Fibroblast of the aortic adventitia (primary cell): Measurements from ENCODE around the gene MTHFR. TPM values are rescaled to one million over a fixed set of nuclear protein-coding genes. Genes with fewer than 3 reads are reported as not detected.

Experiments
- DNase-seq: peaks from one replicate; pipeline ENCODE4 v3.0.0-alpha.2; 2010; ENCODE audit warnings: low read depth
- H3K4me3 ChIP-seq: 2 replicates; pipeline ENCODE4 v1.5.1; 2011; ENCODE audit warnings: low read depth, mild to moderate bottlenecking, control low read depth, low read length, moderate library complexity
- CTCF ChIP-seq: IDR thresholded peaks from 2 replicates; pipeline ENCODE4 v1.5.1; 2011; ENCODE audit warnings: mild to moderate bottlenecking, low read length, control low read depth, inconsistent platforms; ENCODE audit not compliant: insufficient read depth
- total RNA-seq: library from RNA; depleted of rRNA; stranded (reverse); fragments of >200 nt; gene quantifications from 2 replicates; pipeline ENCODE4 v1.2.3, GENCODE V29; 2012; ENCODE audit warnings: low replicate concordance

Gene MTHFR
- total RNA-seq, 1 donor: 42.9 TPM

DNA sequence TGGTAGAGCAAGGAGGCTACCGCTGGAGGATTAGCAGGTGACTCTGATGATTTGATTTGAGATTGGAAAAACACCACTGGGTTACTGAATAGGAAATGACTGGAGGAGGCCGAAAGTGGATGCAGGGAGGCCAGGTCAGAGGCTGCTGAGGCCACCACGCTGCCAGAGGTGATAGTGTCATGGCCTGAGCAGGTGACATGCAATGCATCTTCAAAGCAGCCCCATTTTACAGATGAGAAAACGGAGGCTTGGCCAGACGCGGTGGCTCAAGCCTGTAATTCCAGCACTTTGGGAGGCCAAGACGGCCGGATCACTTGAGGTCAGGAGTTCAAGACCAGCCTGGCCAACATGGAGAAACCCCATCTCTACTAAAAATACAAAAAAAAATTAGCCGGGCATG, 31.0 kb downstream of the MTHFR start:
- DNase-seq: no peak
- no peak for TF ChIP-seq CTCF
- H3K4me3 ChIP-seq: no peak overlapping the region

DNA sequence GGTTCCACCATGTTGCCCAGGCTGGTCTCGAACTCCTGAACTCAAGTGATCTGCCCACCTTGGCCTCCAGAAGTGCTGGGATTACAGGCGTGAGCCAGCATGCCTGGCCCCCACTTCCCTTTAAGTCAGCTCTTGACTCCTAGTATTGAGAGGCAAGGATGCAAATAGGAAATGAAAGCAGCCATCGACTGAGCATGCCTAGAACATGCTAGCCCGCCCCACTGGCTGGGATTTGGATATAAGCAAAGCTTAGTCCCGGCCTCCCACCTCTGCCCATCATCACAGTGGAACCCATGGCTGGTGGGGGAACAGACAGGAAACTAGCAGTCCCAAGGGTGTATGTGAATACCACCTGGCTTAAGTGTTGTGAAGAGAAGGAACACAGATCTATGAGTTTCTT, 33.3 kb downstream of the MTHFR start:
- no peak for TF ChIP-seq CTCF
- no peak for DNase-seq
- no peak overlapping the region for H3K4me3 ChIP-seq

DNA sequence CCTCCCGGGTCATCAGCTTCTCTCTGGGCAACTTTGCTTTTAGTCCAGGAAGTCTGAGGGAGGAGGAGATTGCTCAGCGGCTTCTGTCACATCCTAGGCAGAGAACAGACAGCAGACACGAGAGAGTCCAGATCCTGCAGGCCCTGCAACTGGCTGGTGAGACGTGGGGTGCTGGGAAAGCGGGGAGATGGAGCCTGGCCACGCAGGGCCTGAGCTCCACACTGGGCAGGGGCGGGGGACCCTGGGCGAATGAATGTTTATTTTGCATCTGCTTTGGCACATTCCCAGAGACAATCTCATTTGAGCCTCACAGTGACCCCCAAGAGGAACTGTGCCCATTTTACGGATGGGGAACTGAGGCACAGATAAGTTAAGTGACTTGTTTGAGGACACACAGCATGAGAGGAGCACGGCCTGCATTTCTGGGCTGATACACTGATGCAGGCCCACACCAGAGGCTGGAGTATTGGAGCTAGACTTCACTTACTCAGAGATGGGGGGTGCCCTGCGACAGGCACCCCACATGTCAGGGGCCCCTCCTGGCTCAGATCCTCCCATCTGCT, 34.2 kb downstream of the MTHFR start:
- DNase-seq: no peak
- H3K4me3 ChIP-seq: no peak overlapping the region
- TF ChIP-seq CTCF: no peak

- no peak for DNase-seq
- no peak overlapping the region for H3K4me3 ChIP-seq
- no peak for TF ChIP-seq CTCF
Measured at GRCh38 chr1:11770011-11770410, 35.8 kb downstream of the MTHFR start.

DNA sequence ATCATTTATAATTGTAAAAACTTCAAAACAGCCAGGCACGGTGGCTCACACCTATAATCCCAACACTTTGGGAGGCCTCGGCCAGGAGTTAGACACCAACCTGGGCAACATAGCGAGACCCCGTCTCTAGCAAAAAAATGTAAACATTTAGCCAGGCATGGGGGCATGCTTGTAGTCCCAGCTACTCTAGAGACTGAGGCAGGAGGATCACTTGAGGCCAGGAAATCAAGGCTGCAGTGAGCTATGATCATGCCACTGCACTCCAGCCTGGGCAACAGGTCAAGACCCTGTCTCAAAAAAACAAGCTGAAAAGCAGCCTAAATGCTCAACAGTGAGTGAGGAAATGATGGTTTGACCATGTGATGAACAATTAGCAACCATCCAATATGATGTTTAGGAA, 36.5 kb downstream of the MTHFR start:
- TF ChIP-seq CTCF: no peak
- no peak overlapping the region for H3K4me3 ChIP-seq
- no peak for DNase-seq

GRCh38 chr1:11768821-11769220, 36.9 kb downstream of the MTHFR start:
- H3K4me3 ChIP-seq: no peak overlapping the region
- TF ChIP-seq CTCF: no peak
- no peak for DNase-seq
